Raji (cell line): ENCODE measurements around the gene ZBTB20.

Source experiments
- POLR2A ChIP-seq: IDR thresholded peaks from 2 replicates; pipeline ENCODE4 v1.6.1; 2011; ENCODE audit warnings: low read depth, low read length, control low read depth; ENCODE audit not compliant: insufficient read depth

Gene ZBTB20

DNA sequence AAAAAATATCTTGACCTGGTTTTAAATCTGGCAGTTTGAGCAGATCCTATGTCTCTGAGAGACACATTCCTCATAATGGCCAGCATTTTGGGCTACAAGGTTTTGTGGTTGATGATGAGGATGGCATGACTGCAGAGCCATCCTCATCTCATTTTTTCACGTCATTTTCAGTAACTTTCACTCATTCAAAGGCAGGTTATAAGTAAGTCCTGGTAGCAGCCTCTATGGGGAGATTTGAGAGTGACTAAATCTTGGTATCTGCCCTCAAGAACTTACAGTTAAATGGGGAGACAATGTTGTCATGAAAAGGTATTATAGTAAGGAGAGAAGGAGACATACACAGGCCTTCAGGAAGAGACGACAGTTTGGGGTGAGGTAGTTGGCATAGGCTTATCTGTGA is 838.7 kb downstream of the ZBTB20 start:
- TF ChIP-seq POLR2A = no peak

DNA sequence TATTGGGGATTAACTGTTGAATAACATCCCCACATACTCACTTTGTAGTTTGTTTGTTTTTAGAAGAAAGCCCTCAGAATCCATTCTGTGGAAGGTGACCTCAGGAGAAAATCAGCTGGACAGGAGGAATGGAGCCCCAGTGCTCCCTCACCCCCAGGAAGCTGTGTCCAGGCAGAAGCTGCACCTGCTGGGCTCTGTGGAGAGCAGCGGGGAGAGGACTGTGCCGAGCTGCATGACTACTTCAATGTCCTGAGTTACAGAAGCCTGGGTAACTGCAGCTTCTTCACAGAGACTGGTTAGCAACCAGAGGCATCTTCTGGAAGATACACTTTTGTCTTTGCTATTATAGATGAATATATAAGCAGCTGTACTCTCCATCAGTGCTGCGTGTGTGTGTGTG is 839.3 kb downstream of the ZBTB20 start:
- no peak for TF ChIP-seq POLR2A

DNA sequence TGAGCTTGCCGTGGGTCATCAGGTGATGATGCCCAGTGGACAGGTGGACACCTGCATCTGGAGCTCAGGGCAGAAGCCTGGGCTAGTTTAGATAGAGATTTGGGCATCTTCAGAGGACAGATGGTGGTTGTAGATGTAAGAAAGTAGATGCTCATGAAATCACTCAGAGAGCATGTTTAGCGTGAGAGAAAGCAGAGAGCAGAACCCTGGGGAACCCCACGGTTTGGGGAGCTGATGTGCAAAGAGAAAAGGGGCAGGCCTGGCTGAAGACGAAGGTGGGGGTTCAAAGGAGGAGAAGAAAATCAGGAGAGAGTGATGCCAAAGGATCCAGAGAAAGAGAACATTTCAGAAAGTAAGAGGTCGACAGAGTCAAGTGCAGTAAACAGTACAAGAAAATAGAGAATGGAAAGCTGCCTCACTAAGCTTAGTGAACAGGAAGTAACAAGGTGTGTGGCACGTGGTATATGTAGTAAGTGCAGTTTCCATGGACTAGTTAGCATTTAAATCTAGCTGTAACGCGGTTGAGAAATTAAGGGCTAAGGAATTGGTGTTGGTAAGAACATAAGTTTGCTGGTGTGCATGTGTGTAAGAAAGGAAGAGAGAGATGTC is 839.8 kb downstream of the ZBTB20 start:
- TF ChIP-seq POLR2A = no peak

DNA sequence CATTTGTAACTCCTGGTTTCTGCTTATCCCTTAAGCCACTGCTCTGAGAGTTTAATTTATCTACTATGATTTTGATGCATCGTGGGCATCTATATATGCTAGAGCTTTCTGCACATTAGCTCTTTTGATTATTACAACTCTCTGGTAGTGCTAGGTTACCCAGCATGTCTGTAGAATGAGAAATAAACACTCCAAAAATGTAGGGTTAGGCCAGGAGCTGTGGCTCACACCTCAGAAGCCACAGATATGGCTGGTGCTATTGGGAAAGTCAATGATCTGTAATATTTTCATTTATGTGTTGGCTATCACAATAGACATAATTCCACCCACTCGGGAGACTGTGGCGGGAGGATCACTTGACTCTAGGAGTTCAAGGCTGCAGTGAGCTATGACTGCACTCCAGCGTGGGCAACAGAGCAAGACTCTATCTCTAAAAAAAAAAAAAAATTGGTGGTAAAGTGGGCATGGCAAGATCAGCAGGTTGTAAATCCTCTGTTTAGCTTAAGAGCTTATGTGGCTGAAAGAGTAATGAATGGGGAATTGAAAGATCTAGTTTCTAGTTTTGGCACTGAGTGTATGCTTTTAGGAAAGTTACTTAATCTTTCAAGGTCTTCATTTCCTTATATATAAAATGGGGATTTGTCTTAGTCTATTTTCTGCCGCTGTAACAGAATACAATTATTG is 847.0 kb downstream of the ZBTB20 start:
- TF ChIP-seq POLR2A = no peak

DNA sequence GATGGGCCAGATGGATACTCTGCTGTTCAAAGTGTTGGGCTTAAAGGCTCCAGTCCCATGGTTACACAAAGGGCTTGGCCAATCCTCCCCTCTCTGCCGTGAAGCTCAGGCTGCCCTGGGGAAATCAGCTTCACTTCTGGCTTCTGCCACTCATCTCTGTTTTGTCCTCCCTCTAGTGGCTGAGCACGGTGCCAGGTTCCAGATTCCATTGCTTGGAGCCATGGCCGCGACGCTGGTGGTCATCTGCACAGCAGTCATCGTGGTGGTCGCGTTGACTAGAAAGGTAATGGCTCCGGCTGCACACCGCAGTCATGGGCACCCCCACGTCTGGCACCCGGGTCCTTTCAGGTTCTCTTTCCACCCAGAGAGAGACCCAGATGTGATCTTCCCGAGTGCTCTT is 847.7 kb downstream of the ZBTB20 start:
- TF ChIP-seq POLR2A = no peak

DNA sequence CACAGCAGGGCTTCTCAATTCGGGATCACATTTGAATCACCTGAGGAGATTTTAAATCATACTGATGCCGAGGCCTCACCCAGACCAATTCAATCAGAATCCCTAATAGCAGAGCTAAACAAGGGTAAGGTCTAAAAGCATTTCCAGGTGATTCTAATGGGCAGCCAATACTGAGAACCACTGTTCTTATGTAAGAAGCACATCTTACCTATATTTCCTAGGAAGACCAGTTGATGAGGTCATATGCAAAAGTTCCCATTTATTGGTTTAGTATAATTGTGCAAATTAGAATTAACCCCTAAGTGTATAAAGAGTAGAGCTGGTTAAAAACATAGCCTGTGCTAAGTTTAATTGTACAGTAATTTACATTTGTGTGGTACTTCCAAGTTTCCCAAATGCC is 851.1 kb downstream of the ZBTB20 start:
- TF ChIP-seq POLR2A = no peak

DNA sequence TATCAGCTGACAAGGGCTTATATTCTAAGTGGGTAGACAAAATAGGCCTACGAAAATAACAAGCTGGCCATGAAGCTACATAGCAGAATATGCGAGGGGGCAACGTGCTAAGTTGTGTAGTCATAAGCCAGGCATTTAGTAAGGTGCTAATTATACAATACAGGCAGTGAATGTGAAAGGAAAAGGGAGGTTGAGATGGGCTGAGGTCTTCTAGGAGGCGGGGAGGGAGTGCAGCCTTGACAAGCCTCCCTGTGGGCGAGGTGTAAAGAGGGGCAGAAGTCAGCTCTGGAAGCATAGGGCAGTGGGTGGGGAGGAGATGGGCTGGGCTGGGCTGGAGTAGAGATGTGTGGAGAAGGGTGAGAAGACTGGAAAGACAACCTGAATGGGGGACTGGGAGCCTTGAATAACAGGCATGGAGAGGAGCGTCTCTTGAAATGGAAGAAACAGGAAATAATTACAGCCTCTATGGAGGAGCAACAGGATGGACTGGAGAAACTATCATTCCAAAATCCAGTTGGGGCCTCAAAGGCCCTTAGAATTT is 852.1 kb downstream of the ZBTB20 start:
- no peak for TF ChIP-seq POLR2A

DNA sequence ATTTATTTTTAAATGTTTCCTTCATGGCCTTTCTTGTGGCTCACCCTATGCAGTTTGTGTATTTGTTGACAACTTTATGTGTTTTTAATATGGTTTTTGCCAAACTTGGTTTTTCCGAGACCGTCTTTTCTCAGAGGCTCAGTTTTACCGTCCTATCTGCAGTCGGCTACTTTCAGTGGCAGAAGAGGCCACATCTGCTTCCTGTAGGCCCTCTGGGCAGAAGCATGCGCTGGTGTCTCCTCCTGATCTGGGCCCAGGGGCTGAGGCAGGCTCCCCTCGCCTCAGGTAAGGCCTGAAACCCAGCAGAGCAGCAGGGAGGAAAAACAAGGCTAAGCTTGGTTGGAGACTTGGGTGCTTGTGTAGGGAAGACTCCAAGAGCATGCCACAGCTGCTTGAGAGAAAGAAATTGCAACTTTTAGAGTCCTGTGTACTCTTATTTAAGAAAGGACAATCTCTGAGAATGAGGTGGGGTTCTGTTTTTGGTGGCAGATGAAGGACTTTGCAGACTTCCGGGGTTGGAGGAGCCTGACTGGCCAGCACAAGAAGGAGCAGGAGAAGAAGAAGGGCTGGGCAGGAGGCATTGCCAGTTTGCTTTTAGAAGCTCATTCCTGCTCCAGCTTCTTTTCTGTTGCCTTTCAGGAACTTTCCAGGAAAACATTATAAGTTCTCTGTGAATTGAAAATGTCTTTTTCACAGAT is 853.1 kb downstream of the ZBTB20 start, which contains the start of gene TIGIT:
Gene TIGIT, plus strand, starts transcription at position 191 of the 698 bp plus-strand sequence. Its CDS starts 34 bp downstream, at position 225.
- no peak for TF ChIP-seq POLR2A

DNA sequence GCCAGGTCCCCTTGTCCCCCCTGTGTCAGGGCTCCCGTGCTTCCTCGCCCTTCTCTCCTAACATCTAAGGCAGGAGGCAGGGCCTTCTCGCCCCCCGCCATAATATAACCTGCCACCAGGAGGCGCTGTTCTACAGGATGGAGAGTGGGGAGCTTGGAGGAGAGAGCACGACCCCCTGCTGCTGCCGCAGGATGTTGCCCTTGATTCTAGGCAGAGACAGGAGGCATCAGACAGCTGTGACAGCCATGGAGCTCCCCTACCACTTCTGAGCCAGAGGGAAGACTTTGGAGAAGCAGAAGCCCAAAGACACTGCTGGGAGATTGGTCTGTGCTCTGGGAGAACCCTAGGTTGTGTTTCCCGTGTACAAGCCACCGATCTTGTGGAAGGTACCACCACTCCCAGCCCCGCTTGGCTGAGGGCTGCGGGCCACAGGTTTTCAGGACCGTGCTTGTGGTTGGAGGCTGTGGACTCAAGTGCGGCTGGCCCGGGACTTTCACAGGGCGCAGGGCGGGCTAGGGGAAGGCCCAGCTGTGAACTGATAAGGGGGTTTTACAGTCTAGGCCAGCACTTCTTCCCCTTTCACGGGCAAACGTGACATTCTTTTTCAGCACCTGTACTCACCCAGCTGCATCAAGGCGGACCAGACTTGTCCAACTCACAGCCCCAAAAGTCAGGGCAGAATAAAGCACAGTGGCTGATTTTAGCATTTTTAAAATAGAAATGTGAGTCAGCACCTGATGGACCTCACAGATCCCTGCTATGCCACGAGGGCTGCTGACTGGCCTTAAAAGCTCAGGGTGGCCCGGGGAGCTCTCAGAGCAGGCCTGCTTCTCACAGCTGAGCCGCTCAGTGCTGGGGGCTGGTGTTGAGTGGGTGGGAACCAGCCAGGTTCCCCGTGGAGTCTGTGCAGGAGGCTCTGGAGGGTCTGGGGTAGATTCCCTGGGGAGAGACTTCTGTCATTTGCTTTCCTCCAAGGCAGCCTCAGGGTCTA is 855.9 kb downstream of the ZBTB20 start:
- TF ChIP-seq POLR2A = no peak

DNA sequence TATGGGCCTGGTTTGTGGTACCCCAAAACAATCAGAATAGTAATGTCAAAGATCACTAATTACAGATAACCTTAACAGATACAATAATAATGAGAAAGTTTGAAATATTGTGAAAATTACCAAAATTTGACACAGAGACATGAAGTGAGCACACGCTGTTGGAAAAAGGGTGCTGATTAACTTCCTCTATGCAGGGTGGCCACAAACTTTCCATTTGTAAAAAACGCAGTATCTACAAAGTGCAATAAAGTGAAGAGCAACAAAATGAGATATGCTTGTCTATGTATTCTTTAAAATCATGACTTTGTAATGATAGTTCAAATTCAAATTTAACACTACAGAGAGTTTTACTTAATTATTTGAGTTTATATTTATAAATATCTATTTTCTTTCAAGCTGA is 860.8 kb downstream of the ZBTB20 start:
- no peak for TF ChIP-seq POLR2A

DNA sequence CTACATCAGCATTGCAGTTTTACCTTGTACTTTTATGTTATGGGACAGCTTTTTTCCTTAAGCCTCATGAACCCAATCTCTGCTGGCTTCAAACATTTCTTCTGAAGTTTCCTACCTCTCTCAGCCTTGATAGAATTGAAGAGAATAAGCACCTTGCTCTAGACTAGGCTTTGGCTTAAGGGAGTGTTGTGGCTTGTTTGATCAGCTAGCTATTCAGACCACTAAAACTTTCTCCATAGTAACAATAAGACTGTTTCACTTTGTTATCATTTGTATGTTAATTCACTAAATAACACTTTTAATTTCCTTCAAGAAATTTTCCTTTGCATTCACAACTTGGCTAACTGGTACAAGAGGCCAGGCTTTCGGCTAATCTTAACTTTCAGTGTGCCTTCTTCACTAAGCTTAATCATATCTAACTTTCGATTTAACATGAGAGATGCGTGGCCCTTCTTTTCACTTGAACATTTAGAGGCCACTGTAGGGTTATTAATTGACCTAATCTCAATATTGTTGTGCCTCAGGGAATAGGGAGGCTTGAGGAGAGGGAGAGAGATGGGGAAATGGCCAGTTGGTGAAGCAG is 861.3 kb downstream of the ZBTB20 start:
- TF ChIP-seq POLR2A = no peak

DNA sequence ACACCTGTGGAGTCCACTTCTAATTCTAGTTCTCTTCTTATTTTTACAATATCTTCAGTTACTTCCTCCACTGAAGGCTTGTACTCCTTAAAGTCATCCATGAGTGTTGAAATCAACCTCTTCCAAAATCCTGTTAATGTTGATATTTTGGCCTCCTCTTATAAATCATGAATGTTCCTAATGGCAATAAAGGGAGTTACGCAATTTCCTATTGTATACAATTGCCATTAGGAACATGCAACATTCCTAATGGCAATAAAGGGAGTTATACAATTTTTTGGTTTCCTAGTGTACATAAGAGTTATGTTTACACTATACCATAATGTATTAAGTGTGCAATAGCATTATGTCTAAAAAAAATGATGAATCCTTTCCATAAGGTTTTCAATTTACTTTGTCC is 862.4 kb downstream of the ZBTB20 start:
- no peak for TF ChIP-seq POLR2A
